Mononuclear cell (primary cell): ENCODE results near the gene JAZF1. TPM values are rescaled to one million over a fixed set of nuclear protein-coding genes. Genes with fewer than 3 reads are reported as not detected.
"Not testable (repeated sequence)": the region's sequence is repeated elsewhere in the genome, so short reads cannot be mapped to it uniquely, and the experiment has no call there.

Experiments
- H3K27me3 ChIP-seq: 2 replicates; pipeline ENCODE4 v1.6.0; 2011; ENCODE audit warnings: low read length, control low read depth; ENCODE audit not compliant: insufficient read depth
- H3K4me1 ChIP-seq: 2 replicates; pipeline ENCODE4 v1.5.1; 2011; ENCODE audit warnings: mild to moderate bottlenecking, low read length, control low read depth; ENCODE audit not compliant: insufficient read depth
- H3K4me3 ChIP-seq: 2 replicates; pipeline ENCODE4 v1.5.1; 2011; ENCODE audit warnings: mild to moderate bottlenecking, low read length, moderate library complexity
- H3K9me3 ChIP-seq: 2 replicates; pipeline ENCODE4 v1.5.1; 2011; ENCODE audit warnings: low read depth, mild to moderate bottlenecking, control low read depth, low read length
- total RNA-seq: library from RNA; depleted of rRNA; stranded (reverse); fragments of >200 nt; gene quantifications from one replicate; pipeline ENCODE4 v1.2.3, GENCODE V29; 2012

The JAZF1 gene
- total RNA-seq, 1 donor: 16.5 TPM

- H3K27me3 ChIP-seq: no peaks in the 10 kb centered on the region
- H3K9me3 ChIP-seq: no peaks in the 10 kb centered on the region
- no peaks in the 10 kb centered on the region for H3K4me1 ChIP-seq
- no peak overlapping the region for H3K4me3 ChIP-seq
Observed at GRCh38 chr7:27942711-27943110, 237.9 kb downstream of the JAZF1 start.

- no peaks in the 10 kb centered on the region for H3K9me3 ChIP-seq
- no peak overlapping the region for H3K4me3 ChIP-seq
- H3K4me1 ChIP-seq: no peaks in the 10 kb centered on the region
- no peaks in the 10 kb centered on the region for H3K27me3 ChIP-seq
Observed at GRCh38 chr7:27941522-27941921, 239.1 kb downstream of the JAZF1 start.

GRCh38 chr7:27940341-27940740, 240.3 kb downstream of the JAZF1 start:
- Histone ChIP-seq H3K9me3 (no peaks in the 10 kb centered on the region), H3K4me1 (no peaks in the 10 kb centered on the region), H3K27me3 (no peaks in the 10 kb centered on the region), H3K4me3 (no peak overlapping the region)

- no peak overlapping the region for H3K4me3 ChIP-seq
- H3K4me1 ChIP-seq: no peaks in the 10 kb centered on the region
- no peaks in the 10 kb centered on the region for H3K9me3 ChIP-seq
- no peaks in the 10 kb centered on the region for H3K27me3 ChIP-seq
Observed at GRCh38 chr7:27939893-27940292, 240.7 kb downstream of the JAZF1 start.

- Histone ChIP-seq H3K9me3 (no peaks in the 10 kb centered on the region), H3K27me3 (no peaks in the 10 kb centered on the region), H3K4me1 (no peaks in the 10 kb centered on the region), H3K4me3 (no peak overlapping the region)
Observed at GRCh38 chr7:27936768-27937102, 243.9 kb downstream of the JAZF1 start.

GRCh38 chr7:27936047-27936767, 244.4 kb downstream of the JAZF1 start:
- Histone ChIP-seq H3K4me1 (no peaks in the 10 kb centered on the region), H3K9me3 (no peaks in the 10 kb centered on the region), H3K27me3 (no peaks in the 10 kb centered on the region), H3K4me3 (no peak overlapping the region)

- Histone ChIP-seq H3K9me3 (no peaks in the 10 kb centered on the region), H3K27me3 (no peaks in the 10 kb centered on the region), H3K4me3 (no peak overlapping the region), H3K4me1 (no peaks in the 10 kb centered on the region)
Observed at GRCh38 chr7:27933671-27934565, 246.7 kb downstream of the JAZF1 start.

- no peaks in the 10 kb centered on the region for H3K27me3 ChIP-seq
- no peaks in the 10 kb centered on the region for H3K9me3 ChIP-seq
- no peaks in the 10 kb centered on the region for H3K4me1 ChIP-seq
- no peak overlapping the region for H3K4me3 ChIP-seq
Observed at GRCh38 chr7:27930910-27931476, 249.6 kb downstream of the JAZF1 start.

GRCh38 chr7:27929127-27929526, 251.5 kb downstream of the JAZF1 start:
- no peak overlapping the region for H3K4me3 ChIP-seq
- no peaks in the 10 kb centered on the region for H3K9me3 ChIP-seq
- no peaks in the 10 kb centered on the region for H3K4me1 ChIP-seq
- no peaks in the 10 kb centered on the region for H3K27me3 ChIP-seq

GRCh38 chr7:27928001-27928400, 252.6 kb downstream of the JAZF1 start:
- H3K4me3 ChIP-seq: no peak overlapping the region
- H3K9me3 ChIP-seq: no peaks in the 10 kb centered on the region
- no peaks in the 10 kb centered on the region for H3K4me1 ChIP-seq
- no peaks in the 10 kb centered on the region for H3K27me3 ChIP-seq

GRCh38 chr7:27925573-27926201, 254.9 kb downstream of the JAZF1 start:
- Histone ChIP-seq H3K4me3 (no peak overlapping the region), H3K27me3 (no peaks in the 10 kb centered on the region), H3K9me3 (no peaks in the 10 kb centered on the region), H3K4me1 (no peaks in the 10 kb centered on the region)

- no peaks in the 10 kb centered on the region for H3K4me1 ChIP-seq
- H3K9me3 ChIP-seq: no peaks in the 10 kb centered on the region
- no peaks in the 10 kb centered on the region for H3K27me3 ChIP-seq
- no peak overlapping the region for H3K4me3 ChIP-seq
Observed at GRCh38 chr7:27923642-27923980, 257.0 kb downstream of the JAZF1 start.

GRCh38 chr7:27922907-27923641, 257.5 kb downstream of the JAZF1 start:
- Histone ChIP-seq H3K4me1 (no peaks in the 10 kb centered on the region), H3K4me3 (no peak overlapping the region), H3K27me3 (no peaks in the 10 kb centered on the region), H3K9me3 (no peaks in the 10 kb centered on the region)

- H3K27me3 ChIP-seq: not testable (repeated sequence)
Observed at GRCh38 chr7:27922389-27922788, 258.2 kb downstream of the JAZF1 start.

More at GRCh38 chr7:27922389-27922788, 258.2 kb downstream of the JAZF1 start:
- not testable (repeated sequence) for H3K9me3 ChIP-seq, H3K4me3 ChIP-seq, H3K4me1 ChIP-seq
